Activated naive CD4-positive, alpha-beta T cell treated with anti-CD3 and anti-CD28 coated beads, Interleukin-2, amount 50 U/mL, for 24 hours (primary cell): Measurements from ENCODE around the gene ZKSCAN4.
A peak's percentile ranks its signal among the peaks of the same experiment; 100 is the strongest.

Experiments
- H3K27ac Mint-ChIP-seq: one replicate; pipeline ENCODE4 v1.8.0; 2021; ENCODE audit warnings: mild to moderate bottlenecking, mixed read lengths
- H3K27me3 Mint-ChIP-seq: one replicate; pipeline ENCODE4 v1.8.0; 2021; ENCODE audit warnings: mixed read lengths
- H3K36me3 Mint-ChIP-seq: one replicate; pipeline ENCODE4 v1.8.0; 2021; ENCODE audit warnings: mixed read lengths
- H3K4me1 Mint-ChIP-seq: one replicate; pipeline ENCODE4 v1.8.0; 2021; ENCODE audit warnings: mixed read lengths
- H3K4me3 Mint-ChIP-seq: one replicate; pipeline ENCODE4 v1.8.0; 2021; ENCODE audit warnings: mild to moderate bottlenecking, mixed read lengths
- H3K9me3 Mint-ChIP-seq: one replicate; pipeline ENCODE4 v1.8.0; 2021; ENCODE audit warnings: mixed read lengths

ZKSCAN4 gene

DNA sequence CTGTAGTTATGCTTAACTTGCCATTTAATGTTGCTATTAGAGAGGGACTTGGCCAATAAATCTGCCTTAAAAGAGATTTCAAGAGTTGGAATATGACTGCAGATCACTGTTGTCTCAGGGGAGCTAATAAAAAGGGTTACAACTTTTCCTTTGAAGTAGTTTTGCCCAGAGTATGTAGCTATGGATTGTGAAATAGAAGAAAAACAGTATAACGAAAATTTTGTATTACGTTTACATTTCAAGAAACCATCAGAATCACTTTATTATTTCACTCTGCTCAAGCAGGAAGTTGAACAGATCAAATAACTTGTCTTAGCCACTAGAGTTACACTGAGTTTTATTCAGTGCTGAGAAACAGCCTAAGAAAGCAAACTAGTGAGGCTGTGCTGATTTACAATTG is 11.9 kb upstream of the ZKSCAN4 start:
- no peaks in the 10 kb centered on the region for H3K9me3 Mint-ChIP-seq
- peak overlapping the region; percentile 15 for H3K27ac Mint-ChIP-seq
- no peak overlapping the region for H3K4me3 Mint-ChIP-seq
- H3K4me1 Mint-ChIP-seq: peaks cover 19% of the 10 kb centered on the region
- H3K27me3 Mint-ChIP-seq: no peaks in the 10 kb centered on the region
- no peaks in the 10 kb centered on the region for H3K36me3 Mint-ChIP-seq

DNA sequence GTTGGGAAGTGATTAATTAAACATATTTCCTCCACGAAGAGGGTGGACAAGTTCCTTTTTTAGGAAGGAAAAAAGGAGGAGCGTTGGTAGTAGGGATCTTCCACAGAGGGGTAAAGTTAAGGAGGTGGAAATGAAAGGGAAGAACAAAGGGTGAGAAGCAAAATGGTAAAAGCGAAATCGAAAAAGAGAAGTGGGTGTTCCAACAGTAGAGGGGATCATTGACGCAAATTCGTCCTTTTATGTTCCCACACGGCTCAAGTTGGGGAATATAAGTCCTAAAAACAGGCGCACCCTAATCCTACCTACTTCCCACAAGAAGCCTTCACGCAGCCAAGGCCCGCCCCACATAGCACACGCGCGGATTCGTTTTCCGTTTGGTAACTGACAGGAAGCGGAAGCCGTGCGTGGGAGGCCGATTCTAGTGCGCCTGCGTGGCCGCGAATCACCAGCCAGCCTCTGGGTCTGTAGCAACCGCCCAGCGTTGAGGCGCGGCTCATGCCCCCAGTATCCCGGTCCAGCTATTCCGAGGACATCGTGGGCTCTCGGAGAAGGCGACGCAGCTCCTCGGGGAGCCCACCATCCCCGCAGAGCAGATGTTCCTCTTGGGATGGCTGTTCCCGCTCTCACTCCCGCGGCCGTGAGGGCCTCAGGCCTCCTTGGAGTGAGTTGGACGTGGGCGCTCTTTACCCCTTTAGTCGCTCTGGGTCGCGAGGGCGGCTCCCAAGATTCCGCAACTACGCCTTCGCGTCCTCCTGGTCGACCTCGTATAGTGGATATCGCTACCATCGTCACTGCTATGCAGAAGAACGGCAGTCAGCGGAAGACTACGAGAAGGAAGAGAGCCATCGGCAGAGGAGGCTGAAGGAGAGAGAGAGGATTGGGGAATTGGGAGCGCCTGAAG is 7.1 kb upstream of the ZKSCAN4 start, which contains the start of gene NKAPL:
Gene NKAPL (plus strand): TSS at position 421 of the 901 bp plus-strand sequence. CDS start 75 bp downstream, at position 496.
- Mint-ChIP-seq H3K27ac (no peak within 1 kb of the TSS), H3K4me3 (peak within 1 kb of the TSS; percentile 55), H3K4me1 (peaks cover 12% of the 10 kb centered on the region), H3K36me3 (peaks cover 8% of the 10 kb centered on the region), H3K27me3 (peaks cover 3% of the 10 kb centered on the region), H3K9me3 (no peaks in the 10 kb centered on the region)

DNA sequence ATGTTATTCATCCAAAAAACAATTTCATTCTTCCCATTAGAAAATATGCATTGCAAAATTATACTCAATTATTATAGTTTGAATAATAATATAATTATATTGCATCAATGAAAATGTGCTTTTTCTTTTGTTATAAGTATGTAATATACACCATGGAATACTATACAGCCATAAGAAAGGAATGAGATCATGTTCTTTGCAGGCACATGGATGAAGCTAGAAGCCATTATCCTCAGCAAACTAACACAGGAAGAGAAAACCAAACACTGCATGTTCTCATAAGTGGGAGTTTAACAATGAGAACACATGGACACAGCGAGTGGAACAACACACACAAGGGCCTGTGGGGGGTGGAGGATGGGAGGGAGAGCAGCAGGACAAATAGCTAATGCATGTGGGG is 5.0 kb upstream of the ZKSCAN4 start:
- peaks cover 8% of the 10 kb centered on the region for H3K36me3 Mint-ChIP-seq
- no peaks in the 10 kb centered on the region for H3K9me3 Mint-ChIP-seq
- peaks cover 14% of the 10 kb centered on the region for H3K4me1 Mint-ChIP-seq
- no peak overlapping the region for H3K27ac Mint-ChIP-seq
- H3K4me3 Mint-ChIP-seq: no peak overlapping the region
- H3K27me3 Mint-ChIP-seq: peaks cover 3% of the 10 kb centered on the region

DNA sequence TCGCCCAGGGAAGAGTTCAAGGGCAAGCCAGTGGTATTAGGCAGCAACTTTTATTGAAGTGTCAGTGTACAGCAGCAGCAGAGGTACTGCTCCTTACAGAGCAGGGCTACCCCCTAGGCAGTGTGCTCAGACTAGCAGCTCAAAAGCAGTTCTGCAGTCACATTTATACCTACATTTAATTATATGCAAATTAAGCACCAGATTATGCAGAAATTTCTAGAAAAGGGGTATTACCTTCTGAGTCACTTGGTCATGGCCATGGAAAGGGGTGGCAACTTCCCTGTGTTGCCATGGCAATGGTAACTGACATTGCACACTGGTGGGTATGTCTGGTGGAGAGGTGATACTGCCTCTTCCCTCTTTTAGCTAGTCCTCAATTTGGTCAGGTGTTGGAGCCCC is 2.1 kb upstream of the ZKSCAN4 start:
- Mint-ChIP-seq H3K4me3 (no peak overlapping the region), H3K27me3 (peaks cover 3% of the 10 kb centered on the region), H3K9me3 (no peaks in the 10 kb centered on the region), H3K4me1 (peaks cover 40% of the 10 kb centered on the region), H3K27ac (no peak overlapping the region), H3K36me3 (peaks cover 10% of the 10 kb centered on the region)

DNA sequence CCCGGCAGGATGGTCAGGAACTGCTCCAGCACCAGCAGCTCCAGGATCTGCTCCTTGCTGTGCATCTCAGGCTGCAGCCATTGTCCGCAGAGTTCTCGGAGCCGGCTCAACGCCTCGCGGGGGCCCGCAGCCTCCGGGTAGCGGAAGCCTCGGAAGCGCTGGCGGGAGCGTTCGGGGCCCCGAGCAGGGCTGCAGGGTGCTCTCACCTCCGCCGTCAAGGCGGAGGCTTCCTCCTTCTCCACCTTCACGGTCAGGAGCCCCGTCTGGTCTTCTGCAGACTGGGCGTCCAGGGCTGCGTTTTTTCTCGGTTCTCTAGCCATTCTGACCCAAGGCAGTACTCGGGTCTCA is 434 bp downstream of the ZKSCAN4 start:
- Mint-ChIP-seq H3K27ac (peak overlapping the region; percentile 95), H3K9me3 (no peaks in the 10 kb centered on the region), H3K27me3 (no peaks in the 10 kb centered on the region), H3K36me3 (peaks cover 16% of the 10 kb centered on the region), H3K4me1 (peaks cover 45% of the 10 kb centered on the region), H3K4me3 (peak overlapping the region; percentile 98)

DNA sequence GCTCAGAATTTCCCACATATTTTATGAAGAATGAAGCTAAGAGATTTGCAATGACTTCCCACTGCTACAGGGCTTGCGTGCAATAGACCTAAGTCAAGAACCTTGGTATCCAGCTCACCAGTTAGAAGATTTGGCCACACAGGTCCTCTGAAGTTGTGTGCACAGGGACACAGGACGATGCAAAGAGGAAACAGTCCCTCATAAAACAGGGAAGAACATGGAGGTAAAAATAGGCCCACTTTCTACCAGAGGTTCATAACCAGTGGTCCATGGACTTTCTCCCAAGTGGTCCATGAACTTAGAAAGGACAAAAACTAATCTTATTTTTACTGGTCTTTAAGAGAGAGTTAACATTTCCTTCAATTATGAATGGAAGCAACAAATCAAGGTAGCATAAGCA is 1.3 kb downstream of the ZKSCAN4 start:
- Mint-ChIP-seq H3K4me3 (peak overlapping the region; percentile 67), H3K9me3 (no peaks in the 10 kb centered on the region), H3K36me3 (peaks cover 20% of the 10 kb centered on the region), H3K27me3 (no peaks in the 10 kb centered on the region), H3K4me1 (peaks cover 47% of the 10 kb centered on the region), H3K27ac (no peak overlapping the region)

DNA sequence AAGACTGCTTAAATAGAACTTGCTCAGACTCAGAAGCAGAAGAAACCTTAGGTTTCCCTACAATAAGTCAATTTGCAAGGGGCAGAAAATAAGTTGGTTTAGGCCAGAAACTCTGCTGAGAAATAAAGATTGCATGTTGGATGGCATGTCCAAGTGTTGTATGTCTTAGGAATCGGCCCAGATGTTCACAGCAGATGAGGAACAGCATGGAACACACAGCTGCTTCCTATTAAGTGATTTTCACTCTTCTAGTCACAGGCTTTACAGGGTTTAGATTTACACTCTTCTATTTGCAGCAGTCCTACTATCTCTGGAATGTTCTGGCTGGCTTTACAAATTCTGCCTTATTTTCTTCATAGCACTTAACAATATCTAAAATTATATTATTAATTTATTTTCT is 3.2 kb downstream of the ZKSCAN4 start:
- Mint-ChIP-seq H3K27ac (no peak overlapping the region), H3K4me3 (no peak overlapping the region), H3K4me1 (peaks cover 49% of the 10 kb centered on the region), H3K36me3 (peaks cover 29% of the 10 kb centered on the region), H3K27me3 (no peaks in the 10 kb centered on the region), H3K9me3 (no peaks in the 10 kb centered on the region)

DNA sequence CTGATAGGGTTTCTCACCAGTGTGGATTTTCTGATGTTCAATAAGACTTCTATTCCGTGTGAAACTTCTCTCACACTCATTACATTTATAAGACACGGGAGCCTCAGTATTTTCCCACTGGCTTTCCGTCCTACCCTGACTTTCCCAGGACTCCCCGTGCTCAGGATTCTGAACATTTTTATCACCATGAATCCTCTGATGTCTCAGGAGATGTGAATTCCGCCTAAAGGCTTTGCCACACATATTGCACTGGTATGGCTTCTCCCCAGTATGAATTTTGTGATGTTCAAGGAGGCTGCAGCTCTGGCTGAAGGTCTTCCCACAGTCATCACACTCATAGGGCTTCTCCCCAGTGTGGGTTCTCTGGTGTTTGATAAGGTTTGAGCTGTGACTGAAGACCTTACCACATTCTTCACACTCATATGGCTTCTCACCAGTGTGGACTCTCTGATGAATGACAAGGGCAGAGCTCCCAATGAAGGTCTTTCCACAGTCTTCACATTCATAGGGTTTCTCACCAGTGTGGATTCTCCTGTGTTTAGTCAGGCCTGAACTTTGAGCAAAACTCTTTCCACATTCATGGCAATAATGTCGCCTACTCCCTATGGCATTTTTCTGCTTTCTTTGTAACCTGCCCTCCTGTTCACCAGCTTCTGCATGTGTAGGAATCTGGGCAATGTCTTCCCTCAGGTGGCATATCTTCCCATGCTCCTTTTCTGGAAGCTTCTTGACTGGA is 6.7 kb downstream of the ZKSCAN4 start:
- Mint-ChIP-seq H3K27ac (no peak overlapping the region), H3K27me3 (no peaks in the 10 kb centered on the region), H3K4me3 (no peak overlapping the region), H3K9me3 (no peaks in the 10 kb centered on the region), H3K4me1 (peaks cover 26% of the 10 kb centered on the region), H3K36me3 (peaks cover 33% of the 10 kb centered on the region)

DNA sequence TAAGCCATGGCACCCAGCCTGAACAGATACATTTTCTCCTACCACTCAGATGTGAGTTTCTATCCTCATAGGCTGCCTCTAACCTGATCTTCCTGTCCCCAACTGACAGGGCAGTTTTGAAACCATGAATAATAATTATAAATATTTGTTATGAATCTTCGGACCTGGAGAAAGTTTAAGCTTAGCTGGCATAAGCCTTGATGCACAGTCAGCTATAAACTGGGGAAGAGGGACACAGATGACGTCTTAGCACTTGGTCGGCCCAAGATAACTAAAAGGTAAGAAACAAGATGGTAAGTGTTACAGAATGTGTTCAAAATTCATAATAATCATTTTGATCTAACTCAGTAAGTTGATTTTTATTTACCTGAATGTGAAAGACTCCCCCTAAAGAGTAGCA is 8.1 kb downstream of the ZKSCAN4 start:
- Mint-ChIP-seq H3K4me1 (peaks cover 14% of the 10 kb centered on the region), H3K27me3 (no peaks in the 10 kb centered on the region), H3K9me3 (no peaks in the 10 kb centered on the region), H3K36me3 (peaks cover 30% of the 10 kb centered on the region), H3K4me3 (no peak overlapping the region), H3K27ac (no peak overlapping the region)

DNA sequence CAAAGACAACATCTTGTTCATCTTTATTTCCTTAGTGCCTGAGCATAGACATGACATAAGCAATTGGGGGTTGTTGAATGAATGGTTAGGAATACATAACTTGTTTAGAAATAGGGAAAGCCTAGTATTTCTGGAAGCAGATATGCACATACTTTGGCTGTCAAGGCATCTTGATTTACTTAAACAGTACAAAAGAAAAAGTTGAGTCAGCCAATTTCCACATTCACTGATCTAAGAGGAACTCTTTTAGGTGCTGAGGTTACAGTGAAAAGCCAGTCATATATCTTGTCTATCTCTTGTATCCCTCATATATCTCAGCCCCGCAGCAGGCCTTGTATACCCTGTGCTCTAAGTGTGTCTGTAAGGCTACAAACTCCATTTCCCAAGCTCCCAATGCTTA is 11.6 kb downstream of the ZKSCAN4 start:
- Mint-ChIP-seq H3K4me3 (no peak overlapping the region), H3K27ac (no peak overlapping the region), H3K27me3 (peaks cover 7% of the 10 kb centered on the region), H3K36me3 (peaks cover 12% of the 10 kb centered on the region), H3K9me3 (no peaks in the 10 kb centered on the region), H3K4me1 (no peaks in the 10 kb centered on the region)

DNA sequence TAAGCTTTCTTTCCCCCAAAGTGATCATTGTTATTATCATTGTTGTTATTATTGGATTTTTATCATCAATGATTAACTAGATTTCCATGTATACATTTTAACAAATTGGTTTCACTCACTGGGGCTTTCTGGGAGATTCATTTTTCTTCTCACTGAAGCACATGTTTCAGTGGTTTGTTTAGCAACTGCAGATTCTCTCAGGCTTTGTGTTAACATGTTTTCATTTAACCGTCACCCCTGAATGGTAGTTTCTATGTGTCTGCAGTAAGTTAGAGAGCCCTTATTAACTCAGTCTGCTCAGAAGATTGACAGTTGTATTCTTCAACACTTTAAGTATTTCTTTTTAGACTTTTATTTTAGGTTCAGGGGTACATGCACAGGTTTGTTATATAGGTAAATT is 12.4 kb downstream of the ZKSCAN4 start:
- Mint-ChIP-seq H3K27me3 (peaks cover 10% of the 10 kb centered on the region), H3K36me3 (peaks cover 9% of the 10 kb centered on the region), H3K4me1 (no peaks in the 10 kb centered on the region), H3K9me3 (no peaks in the 10 kb centered on the region), H3K4me3 (no peak overlapping the region), H3K27ac (no peak overlapping the region)

DNA sequence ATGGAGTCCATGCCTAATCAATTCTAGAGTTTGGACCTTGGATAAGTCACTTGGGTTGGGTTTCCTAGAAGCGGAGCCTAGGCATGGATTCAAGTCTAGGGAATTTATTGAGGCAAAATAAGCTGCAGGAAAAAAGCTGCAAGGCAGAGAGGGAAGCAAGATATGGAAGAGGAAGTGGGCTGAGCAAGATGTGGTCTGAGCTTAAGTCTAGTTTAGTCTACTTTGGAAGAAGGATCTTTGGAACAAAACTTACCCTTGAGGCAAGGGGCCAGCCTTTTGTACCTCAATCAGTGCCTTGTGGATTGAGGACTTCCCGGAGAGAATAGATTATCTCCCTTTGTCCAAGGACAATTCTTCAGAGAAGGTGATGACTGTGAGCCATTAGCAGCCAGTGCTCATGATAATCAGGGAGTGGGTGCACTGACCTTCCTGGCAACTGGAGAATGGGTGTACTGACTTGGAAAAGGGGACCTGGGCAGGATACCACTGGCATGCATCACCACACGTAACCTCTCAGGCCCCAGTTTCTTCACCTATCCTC is 16.1 kb downstream of the ZKSCAN4 start:
- H3K9me3 Mint-ChIP-seq: no peaks in the 10 kb centered on the region
- no peaks in the 10 kb centered on the region for H3K4me1 Mint-ChIP-seq
- H3K27ac Mint-ChIP-seq: no peak overlapping the region
- no peak overlapping the region for H3K4me3 Mint-ChIP-seq
- H3K27me3 Mint-ChIP-seq: peaks cover 13% of the 10 kb centered on the region
- peaks cover 2% of the 10 kb centered on the region for H3K36me3 Mint-ChIP-seq

DNA sequence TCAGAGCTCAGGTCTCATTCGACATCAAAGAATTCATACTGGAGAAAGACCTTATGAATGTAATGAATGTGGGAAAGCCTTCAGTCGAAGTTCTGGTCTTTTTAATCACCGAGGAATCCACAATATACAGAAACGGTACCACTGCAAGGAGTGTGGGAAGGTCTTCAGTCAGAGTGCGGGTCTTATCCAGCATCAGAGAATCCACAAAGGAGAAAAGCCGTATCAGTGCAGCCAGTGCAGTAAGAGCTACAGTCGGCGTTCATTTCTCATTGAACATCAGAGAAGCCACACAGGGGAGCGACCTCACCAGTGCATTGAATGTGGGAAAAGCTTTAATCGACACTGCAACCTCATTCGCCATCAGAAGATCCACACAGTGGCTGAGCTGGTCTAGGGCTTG is 19.3 kb downstream of the ZKSCAN4 start:
- H3K4me3 Mint-ChIP-seq: no peak overlapping the region
- peaks cover 2% of the 10 kb centered on the region for H3K36me3 Mint-ChIP-seq
- H3K9me3 Mint-ChIP-seq: no peaks in the 10 kb centered on the region
- H3K4me1 Mint-ChIP-seq: no peaks in the 10 kb centered on the region
- peaks cover 14% of the 10 kb centered on the region for H3K27me3 Mint-ChIP-seq
- no peak overlapping the region for H3K27ac Mint-ChIP-seq

DNA sequence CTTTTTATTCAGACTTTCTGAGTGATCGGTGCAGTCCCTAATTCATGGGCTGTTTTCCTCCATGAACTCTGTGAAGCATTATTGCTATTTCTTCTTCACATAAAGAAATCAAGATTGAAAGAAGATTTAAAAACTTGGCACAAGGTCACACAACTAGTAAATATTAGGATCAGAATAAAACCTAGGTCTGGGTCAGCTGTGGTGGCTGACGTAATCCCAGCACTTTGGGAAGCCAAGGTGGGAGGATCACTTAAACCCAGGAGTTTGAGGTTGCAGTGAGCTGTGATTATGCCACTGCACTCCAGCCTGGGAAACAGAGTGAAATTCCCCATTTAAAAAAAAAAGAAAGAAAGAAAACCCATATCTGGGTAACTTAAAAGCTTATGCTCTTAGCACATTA is 25.6 kb downstream of the ZKSCAN4 start:
- peaks cover 7% of the 10 kb centered on the region for H3K4me1 Mint-ChIP-seq
- peaks cover 2% of the 10 kb centered on the region for H3K36me3 Mint-ChIP-seq
- no peak overlapping the region for H3K27ac Mint-ChIP-seq
- peaks cover 34% of the 10 kb centered on the region for H3K27me3 Mint-ChIP-seq
- H3K4me3 Mint-ChIP-seq: no peak overlapping the region
- no peaks in the 10 kb centered on the region for H3K9me3 Mint-ChIP-seq

DNA sequence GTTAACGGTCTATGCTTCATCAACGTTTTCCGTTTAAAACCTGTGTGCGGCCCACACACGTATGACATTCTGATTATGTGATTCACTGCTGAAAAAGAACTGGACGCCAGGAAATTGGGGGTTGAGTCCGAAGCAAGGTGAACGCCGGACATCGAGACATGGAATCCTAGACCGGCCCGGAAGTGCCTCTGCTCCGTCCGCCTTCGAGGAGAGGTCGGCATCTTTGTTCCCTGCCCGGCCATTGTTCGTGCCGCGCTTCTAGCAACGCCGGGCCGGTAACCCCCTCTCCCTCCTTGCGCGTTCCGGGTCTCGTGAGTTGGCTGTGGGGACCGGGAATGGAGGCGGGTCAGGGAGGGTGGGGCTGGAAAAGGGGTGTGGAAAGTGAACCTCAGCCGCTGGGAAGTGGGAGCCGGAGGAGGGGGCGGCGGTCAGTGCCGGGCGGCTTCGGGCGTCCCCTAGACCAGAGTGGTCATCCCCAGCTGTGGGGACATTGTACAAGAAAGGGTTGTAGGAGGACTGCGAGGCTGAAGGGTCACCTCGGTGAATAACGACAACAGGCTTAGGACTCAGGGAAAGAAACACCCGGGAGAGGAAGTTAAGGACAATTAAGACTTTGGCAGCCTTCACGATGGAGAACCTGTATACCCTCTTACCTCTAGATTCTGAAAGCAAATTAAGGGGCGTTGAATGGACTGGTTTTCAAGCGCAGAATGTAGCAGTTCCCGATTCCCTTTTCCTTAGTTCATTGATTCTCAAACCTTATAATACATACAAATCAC is 26.8 kb downstream of the ZKSCAN4 start, which contains the start of gene ZSCAN9:
Gene ZSCAN9 (plus strand): TSS at position 220 of the 779 bp plus-strand sequence. CDS start 1,810 bp downstream, outside the sequence.
- Mint-ChIP-seq H3K27me3 (peaks cover 43% of the 10 kb centered on the region), H3K9me3 (no peaks in the 10 kb centered on the region), H3K4me3 (peak within 1 kb of the TSS; percentile 87), H3K27ac (peak within 1 kb of the TSS; percentile 80), H3K36me3 (peaks cover 2% of the 10 kb centered on the region), H3K4me1 (peaks cover 7% of the 10 kb centered on the region)
